ENCODE results near the gene RSRC1.

Gene RSRC1

DNA sequence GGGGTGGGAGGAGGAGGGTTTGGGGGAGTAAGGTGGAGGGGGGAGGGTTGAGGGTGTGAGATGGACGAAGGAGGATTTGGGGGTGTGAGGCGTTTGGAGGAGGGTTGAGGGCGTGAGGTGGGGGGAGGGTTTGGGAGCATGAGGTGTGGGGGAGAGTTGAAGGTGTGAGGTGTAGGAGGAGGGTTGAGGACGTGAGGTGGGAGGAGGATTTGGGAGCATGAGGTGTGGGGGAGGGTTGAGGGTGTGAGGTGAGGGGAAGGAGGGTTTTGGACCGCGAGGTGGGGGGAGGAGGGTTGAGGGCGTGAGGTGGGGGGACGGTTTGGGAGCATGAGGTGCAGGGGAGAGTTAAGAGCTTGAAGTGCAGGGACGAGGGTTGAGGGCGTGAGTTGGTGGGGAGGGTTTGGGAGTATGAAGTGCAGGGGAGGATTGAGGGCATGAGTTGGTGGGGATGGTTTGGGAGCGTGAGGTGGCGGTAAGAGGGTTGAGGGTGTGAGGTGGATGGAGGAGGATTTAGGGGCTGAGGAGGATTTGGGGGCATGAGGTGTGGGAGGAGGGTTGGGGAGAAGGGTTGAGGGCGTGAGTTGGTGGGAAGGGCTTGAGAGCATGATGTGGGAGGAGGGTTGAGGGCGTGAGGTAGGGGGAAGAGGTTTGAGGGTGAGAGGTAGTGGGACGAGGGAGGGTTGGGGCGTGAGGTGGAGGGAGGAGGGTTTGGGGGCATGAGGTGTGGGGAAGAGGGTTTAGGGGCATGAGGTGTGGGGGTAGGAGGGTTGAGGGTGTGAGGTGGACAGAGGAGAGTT lies 462.3 kb downstream of the RSRC1 start:
- no peak overlapping the region for H3K4me3 ChIP-seq (ENCODE audit: low read depth, low read length)

DNA sequence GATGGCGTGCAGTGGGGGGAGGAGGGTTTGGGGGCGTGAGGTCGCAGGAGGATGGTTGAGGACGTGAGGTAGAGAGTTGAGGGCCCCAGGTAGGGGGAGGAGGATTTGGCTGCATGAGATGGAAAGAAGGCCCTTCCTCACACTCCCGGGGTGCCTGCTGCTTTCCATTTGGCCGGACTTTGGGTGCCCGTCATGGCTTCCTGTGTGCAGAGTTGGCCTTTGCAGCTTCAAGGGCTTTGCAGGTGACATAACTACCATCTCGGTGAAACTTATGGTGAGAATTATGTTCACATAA lies 462.8 kb downstream of the RSRC1 start:
- no peak overlapping the region for H3K4me3 ChIP-seq (ENCODE audit: low read depth, low read length)

DNA sequence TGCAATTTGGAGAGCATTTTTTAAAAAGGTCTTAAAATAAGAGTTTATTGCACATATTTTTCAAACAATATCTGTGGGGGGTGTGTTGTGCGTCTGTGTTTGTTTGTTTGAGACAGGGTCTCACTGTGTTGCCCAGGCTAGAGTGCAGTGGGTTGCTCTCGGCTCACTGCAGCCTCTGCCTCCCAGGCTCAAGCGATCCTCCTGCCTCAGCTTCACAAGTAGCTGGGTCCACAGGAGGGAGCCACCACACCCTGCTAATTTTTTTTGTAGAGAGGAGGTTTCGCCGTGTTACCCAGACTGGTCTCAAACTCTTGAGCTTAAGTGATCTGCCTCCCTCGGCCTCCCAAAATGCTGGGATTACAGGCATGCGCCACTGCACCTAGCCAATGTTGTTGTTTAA lies 463.8 kb downstream of the RSRC1 start:
- H3K4me3 ChIP-seq (ENCODE audit: low read depth, low read length), result no peak overlapping the region

DNA sequence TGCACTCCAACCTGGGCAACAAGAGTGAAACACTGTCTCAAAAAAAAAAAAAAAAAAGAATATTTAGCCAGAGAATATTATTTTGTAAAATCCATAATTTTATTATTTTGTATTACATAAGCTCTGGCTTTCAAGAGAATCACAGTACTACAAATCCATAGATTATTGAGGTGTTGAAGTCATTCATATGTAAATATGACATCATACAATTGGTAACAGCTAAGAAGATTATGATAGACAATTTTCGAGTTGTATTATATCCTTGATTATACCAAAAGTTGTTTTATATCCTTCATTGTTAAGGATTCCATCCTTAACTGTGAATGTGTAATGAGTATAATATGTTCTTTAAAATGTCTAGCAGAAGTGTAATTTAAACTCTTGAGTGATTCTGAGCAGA lies 464.8 kb downstream of the RSRC1 start:
- H3K4me3 ChIP-seq (ENCODE audit: low read depth, low read length), result no peak overlapping the region

DNA sequence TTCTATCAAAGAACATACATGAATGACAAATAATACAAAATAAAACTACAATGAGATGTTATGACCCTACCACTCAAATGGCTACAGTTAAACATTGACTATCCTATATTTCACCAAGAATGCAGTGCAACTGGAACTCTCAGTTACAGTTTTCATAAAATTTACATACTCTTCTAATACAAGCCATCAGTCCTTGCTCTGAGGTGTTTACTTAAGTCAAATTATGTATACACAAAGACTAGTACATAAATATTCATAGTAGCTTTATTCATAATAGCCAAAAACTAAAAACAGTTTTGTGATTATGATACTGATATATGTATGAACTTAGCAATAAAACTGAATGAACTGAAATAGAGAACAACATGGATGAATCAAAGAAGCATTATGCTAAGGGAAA lies 480.3 kb downstream of the RSRC1 start:
- no peak overlapping the region for H3K4me3 ChIP-seq (ENCODE audit: low read depth, low read length)

Data from iPS-11a (cell line).